CD4-positive, alpha-beta T cell treated with Interleukin-17A for 4 hours (primary cell): ENCODE data around the gene WDR37.
"Not testable (repeated sequence)": the region's sequence is repeated elsewhere in the genome, so short reads cannot be mapped to it uniquely, and the experiment has no call there.

ENCODE experiments used
- DNase-seq: peaks from one replicate; pipeline ENCODE4 v3.0.0-alpha.2; 2020; ENCODE audit warnings: mixed read lengths

Gene WDR37

GRCh38 chr10:1044146-1044545 is 12.0 kb upstream of the WDR37 start:
- DNase-seq = no peak

DNA sequence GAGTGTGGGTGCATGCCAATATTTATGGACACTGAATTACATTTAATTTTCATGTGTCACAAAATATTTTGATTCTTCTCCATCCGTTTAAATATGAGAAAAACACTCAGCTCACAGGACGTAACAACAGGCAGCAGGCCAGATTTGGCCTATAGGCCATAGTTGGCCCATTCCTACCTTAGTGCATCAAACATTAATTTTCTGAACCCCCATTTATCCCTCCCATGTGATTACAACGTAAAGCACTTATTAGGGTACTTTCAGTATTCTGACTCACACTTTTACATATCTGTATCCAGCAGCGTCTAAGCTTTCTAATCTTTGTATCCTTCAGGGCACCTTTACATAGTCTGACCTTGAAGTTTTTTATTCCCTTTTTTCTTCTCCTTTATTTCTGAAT is 11.2 kb upstream of the WDR37 start:
- DNase-seq = no peak

DNA sequence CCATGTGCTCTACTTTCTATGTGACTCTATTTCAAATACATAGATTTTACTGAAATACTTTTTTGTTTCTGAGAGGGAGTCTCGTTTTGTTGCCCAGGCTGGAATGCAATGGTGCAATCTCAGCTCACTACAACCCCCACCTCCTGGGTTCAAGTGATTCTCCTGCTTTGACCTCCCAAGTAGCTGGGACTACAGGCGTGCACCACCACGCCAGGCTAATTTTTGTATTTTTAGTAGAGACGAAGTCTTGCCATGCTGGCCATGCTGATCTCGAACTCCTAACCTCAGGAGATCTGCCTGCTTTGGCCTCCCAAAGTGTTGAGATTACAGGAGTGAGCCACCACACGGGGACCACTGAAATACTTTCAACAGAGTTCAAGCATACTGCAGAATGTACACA is 10.8 kb upstream of the WDR37 start:
- DNase-seq = no peak

DNA sequence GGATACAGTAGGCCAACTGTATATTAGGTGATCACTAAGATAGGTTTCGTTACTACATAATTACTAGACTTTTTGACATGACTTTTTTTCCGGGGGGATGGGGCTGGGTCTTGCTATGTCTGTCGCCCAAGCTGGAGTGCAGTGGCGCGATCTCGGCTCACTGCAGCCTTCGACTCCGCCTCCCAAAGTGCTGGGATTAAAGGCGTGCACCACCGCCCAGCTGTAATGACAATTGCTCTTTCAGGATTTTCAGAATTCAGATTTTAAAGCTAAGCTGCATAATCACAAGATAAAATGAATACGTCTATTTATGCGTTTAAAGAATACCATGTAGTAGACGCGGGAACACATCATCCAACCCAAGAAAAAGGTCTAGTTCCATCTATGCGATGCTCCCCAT is 8.2 kb upstream of the WDR37 start:
- no peak for DNase-seq

DNA sequence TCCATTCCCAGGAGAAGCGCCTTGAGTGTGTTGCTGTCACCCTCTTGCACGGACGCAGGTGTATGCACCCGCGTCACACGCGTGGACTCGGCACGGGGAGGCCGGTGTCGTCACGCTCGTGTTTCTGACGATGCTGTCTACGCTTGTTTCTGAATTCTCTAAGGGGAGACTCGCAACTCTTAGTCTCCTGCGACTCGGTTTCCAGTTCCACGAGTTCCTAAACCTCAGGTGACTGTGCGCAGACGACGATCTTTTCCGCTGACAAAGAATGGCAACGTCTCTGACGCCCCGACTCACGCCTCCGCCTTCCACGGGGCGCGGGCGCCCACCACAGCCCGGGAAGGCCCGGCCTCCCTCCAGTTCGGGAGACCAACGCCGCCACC is 7.8 kb upstream of the WDR37 start:
- DNase-seq = peak; percentile 65

DNA sequence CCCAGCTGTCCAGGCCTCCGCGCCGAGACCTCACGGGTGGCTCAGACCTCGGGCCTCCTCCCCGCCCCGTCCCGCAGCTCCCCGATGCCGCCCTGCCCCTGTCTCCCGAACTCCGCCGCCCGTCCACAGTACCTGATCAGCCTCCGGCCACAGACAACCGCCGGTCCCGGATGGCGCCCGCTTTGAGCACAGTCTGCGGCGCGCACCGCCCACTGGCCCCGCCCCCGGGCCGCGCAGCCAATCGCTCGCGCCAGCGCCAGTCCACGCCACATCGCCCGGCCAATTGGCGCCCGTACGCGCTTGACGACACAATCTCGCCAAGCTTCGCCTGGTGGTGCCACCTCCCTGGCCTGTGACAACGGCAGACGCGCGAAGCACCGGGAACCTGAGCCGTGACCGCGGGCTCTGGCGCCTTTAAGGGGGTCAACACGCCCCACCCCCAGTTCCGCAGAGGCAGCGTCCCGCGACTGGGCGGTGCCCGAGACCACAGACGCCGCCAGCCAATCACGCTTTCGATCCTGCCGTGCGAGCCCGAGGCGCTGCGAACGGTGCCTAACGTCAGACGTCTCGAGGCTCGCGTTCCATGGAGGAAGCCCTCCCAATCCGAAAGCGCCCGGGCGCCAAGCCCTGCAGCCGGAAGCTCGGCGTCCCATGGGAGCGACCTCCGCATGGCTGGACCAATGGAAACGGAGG is 7.3 kb upstream of the WDR37 start, which contains the start of gene IDI1:
IDI1 (minus strand) TSS at position 388 of the 693 bp plus-strand sequence; CDS start at position 272, 116 bp downstream.
- peak; percentile 95 for DNase-seq

- no peak for DNase-seq
These were observed 6.7 kb upstream of the WDR37 start for GRCh38 chr10:1049425-1049958.

GRCh38 chr10:1050145-1050544 is 6.0 kb upstream of the WDR37 start:
- peak; percentile 38 for DNase-seq

DNA sequence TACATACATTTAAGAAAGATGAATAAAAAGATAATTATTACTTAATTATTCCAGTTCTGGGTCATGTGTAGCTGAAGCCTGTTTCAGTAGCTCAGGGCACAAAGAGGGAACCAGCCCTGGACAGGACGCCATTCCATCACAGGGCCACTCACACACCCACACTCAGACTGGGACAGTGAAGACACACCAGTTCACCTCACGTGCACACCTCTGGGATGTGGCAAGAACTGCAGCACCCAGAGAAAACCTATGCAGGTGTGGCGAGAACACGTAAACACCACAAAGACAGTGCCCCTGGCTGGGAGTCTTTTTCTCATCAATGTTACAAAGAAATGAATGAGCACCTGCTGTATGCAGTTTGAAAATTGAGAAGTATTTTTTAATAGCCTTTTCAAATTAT is 5.6 kb upstream of the WDR37 start:
- DNase-seq = peak; percentile 41

DNA sequence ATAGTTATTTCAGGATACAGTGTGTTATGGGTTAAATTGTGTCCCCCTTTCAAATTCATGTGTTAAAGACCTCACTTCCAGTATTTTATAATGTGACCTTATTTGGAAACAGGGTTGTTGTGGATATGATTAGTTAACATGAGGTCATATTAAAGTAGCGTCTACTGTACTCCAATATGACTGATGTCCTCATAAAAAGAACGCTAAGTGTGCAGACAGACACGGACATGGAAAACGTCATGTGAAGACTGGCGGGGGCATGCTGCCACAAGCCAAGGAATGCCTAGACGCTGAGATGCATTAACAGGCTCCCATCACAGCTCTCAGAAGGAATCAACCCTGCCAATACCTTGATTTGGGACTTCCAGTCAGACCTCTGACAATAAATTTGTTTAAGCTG is 1.5 kb upstream of the WDR37 start:
- no peak for DNase-seq

DNA sequence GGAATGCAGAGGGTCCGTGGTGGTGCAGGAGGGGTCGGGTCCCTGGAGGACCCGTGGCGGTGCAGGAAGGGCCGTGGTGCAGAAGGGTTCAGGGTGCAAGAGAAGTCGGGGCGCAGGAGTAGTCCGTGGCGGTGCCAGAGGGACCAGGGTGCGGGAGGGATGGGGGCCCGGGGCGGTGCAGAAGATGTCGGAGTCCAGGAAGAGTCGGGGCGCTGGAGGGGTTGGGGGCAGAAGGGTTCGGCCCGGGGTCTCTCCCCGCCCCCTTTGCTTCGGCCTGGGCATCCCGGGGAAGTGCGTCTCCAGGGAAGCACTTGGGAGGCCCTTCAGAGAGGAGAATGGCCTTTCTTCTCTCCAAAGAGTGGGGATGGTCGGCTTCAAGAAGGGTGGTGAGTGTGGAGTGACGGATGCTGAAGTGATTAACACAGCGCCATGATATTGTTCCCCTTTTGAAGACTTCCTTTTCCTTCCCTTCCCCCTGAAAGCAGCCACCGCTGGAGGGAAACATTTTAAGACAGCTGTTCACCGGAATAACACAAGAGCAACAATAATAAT is 997 bp downstream of the WDR37 start:
- no peak for DNase-seq

DNA sequence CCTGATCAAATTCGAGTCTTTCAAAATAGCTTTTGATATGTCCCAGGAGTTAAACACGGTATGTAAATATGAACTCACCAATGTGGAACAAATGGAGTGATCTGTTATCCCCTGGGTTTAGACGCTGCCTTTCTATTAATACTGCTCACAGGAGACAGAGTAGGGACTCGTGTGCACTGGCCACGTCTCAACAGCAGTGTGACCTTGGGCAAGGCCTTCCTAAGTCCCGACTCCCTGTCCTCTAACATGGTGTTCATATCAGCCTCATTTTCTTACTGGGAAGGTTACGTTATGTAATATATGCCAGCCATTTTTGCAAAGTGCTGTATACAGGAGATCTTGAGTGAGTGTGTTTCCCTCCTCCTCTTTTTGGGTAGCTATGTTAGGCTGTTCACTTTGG is 1.8 kb downstream of the WDR37 start:
- DNase-seq = no peak

DNA sequence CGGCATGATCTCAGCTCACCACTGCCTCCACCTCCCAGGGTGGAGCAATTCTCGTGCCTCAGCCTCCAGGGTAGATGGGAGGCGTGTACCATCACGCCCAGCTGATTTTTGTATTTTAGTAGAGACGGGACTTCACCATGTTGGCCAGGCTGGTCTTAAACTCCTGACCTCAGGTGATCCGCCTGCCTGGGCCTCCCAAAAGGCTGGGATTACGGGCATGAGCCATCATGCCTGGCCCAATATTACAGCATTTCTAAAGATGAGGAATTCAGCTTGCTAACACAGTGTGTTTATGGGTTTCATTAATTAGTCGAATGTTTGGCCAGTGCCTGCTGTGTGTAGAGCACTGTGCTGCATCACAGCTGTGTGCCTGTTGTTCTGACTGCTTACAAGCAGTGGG is 3.7 kb downstream of the WDR37 start:
- no peak for DNase-seq

GRCh38 chr10:1061930-1062774 is 6.0 kb downstream of the WDR37 start:
- DNase-seq = no peak

- DNase-seq = peak; percentile 59
These were observed 7.2 kb downstream of the WDR37 start for GRCh38 chr10:1063232-1063865.

GRCh38 chr10:1064964-1065247 is 8.7 kb downstream of the WDR37 start:
- no peak for DNase-seq

DNA sequence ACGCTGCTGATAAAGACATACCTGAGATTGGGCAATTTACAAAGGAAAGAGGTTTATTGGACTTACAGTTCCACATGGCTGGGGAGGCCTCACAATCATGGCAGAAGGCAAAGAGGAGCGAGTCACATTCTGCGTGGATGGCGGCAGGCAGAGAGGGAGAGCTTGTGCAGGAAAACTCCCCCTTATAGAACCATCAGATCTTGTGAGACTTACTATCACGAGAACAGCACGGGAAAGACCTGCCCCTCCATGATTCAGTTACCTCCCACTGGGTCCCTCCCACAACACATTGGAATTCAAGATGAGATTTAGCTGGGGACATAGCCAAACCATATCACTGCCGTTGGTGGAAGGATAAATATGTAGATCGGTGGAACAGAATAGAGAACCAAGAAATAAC is 10.5 kb downstream of the WDR37 start:
- not testable (repeated sequence) for DNase-seq

DNA sequence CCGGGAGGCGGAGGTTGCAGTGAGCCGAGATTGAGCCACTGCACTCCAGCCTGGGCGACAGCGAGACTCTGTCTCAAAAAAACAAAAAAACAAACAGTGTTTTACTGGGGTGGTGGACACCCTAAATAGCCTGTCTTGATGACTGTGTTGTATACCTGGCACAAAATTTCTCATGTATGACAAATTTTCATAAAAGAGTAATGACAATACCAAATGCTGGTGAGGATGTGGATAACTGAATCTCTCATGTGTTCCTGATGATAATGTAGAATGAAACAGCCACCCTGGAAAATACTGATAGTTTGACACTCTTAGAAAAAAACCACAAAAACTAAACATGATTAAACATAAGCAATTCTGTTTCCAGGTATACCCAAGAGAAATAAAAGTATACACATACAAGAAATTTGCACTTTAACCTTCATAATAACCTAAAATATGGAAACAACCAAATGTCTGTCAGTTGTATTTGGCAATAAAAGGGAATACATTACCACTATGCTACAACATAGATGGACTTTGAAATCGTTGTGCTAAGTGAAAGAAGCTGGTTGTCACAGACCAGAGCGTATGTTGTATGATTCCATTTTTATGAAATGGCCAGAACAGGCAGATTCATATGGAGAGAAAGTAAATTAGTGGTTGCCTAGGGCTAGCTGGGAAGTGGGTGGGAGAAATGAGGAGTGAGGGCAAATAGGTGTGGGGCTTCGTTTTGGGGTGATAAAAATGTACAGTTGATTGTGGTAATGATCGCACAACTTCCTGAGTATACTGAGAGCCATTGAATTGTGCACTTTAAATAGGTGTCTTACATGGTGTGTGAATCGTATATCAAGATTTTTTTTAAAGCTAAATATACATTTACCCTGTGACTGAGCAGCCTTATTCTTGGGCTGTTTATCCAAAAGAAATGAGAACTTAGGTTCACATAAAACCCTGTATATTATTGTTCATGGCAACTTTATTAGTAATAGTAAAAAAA is 12.5 kb downstream of the WDR37 start:
- DNase-seq = no peak

DNA sequence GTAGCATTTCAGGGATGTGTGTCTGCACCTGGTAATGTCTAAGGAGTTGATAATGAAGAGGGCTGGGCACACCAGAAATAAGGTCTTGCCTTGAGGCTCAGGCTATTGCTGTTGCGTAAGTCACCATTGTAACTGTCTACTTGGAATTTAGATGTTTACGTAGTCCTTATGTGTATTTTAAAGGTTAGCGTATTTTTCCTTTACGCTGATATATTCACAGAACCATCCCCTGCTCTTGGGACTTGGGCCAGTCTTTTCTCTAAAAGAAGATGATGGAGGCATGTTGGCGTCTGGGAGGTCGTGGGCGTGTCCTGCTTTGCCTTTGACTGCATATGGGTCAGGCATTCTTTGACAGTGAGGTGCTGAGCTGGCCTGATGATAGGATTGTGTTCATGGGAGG is 14.7 kb downstream of the WDR37 start:
- no peak for DNase-seq

DNA sequence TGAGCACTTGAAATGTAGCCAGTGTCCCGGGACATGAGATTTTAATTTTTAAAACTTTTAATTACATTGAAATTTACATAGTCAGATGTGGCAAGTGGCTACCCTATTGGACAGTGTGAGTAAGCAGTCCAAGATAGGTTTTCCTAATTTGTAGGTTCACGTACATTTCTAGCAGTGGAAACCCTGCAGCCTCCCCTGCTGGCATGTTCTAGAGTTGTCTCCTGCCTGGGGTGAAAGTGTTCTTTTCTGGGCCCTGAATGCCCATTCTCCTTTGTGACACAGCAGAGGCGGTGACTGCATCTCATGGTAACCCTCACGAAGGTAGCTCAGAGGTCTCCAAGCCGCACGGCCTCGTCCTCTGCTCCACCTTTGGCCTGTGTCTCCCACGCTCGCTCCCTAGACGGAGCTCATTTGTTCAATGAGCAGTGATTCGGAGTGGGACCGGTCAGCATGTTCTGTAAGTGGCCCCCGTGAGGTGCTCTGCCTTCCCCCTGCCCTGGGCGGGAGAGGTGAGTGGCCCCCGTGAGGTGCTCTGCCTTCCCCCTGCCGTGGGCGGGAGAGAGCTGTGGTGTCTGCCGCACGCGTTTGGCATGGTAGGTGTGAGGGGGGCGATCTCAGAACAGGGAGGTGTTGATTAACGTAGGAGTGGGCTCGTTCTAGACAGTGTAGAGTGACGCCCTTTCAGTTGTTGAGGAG is 18.0 kb downstream of the WDR37 start:
- no peak for DNase-seq

- no peak for DNase-seq
These were observed 18.6 kb downstream of the WDR37 start for GRCh38 chr10:1074748-1075308.
